ENCODE measurements around the gene OCA2. TPM values are rescaled to one million over a fixed set of nuclear protein-coding genes. Genes with fewer than 3 reads are reported as not detected.

The OCA2 gene
- polyA plus RNA-seq, 1 donor from 2014 or later, result 0.97 TPM

DNA sequence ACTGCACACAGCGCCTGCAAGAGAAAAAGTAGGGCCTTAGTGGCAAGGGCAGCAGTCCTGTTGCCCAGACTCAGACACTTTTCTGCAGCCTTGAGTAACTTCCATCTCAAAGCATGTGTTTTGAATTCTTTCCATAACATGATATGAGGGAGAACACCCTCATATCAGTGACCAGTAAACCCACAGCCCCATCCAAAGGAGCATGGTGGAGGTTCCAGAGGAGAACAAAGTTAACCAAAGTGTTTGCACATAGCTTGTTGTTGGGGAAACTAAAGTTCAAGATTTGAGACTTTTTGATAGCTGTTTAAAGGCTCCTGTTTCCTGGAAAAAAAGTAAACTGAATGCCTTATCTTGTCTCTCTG lies 74.2 kb downstream of the OCA2 start:
- Histone ChIP-seq H3K4me3 (ENCODE audit: low read length) (no peak overlapping the region), H3K9ac (ENCODE audit: low read length) (no peak overlapping the region), H2AFZ (ENCODE audit: low read depth, low read length) (no peak overlapping the region), H3K36me3 (ENCODE audit: insufficient read depth, low read length) (no peaks in the 10 kb centered on the region), H3K4me2 (ENCODE audit: low read length) (no peak overlapping the region), H3K79me2 (replicated peaks; ENCODE audit: insufficient read depth, low read length) (no peaks in the 10 kb centered on the region), H3K27me3 (ENCODE audit: insufficient read depth, low read depth, low read length) (no peaks in the 10 kb centered on the region), H3K9me2 (ENCODE audit: insufficient read depth, low read length) (no peaks in the 10 kb centered on the region), H3K9me3 (ENCODE audit: low read length) (no peaks in the 10 kb centered on the region), H4K20me1 (ENCODE audit: insufficient read depth) (no peaks in the 10 kb centered on the region), H3F3A (ENCODE audit: insufficient read depth, low read length, poor library complexity, severe bottlenecking) (no peaks in the 10 kb centered on the region), H3K27ac (ENCODE audit: low read length) (no peak overlapping the region)
- TF ChIP-seq, protein P1, sequence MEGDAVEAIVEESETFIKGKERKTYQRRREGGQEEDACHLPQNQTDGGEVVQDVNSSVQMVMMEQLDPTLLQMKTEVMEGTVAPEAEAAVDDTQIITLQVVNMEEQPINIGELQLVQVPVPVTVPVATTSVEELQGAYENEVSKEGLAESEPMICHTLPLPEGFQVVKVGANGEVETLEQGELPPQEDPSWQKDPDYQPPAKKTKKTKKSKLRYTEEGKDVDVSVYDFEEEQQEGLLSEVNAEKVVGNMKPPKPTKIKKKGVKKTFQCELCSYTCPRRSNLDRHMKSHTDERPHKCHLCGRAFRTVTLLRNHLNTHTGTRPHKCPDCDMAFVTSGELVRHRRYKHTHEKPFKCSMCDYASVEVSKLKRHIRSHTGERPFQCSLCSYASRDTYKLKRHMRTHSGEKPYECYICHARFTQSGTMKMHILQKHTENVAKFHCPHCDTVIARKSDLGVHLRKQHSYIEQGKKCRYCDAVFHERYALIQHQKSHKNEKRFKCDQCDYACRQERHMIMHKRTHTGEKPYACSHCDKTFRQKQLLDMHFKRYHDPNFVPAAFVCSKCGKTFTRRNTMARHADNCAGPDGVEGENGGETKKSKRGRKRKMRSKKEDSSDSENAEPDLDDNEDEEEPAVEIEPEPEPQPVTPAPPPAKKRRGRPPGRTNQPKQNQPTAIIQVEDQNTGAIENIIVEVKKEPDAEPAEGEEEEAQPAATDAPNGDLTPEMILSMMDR (IDR thresholded peaks at IDR 0.05; ENCODE audit: poor library complexity, severe bottlenecking), result no peak
- TF ChIP-seq TAF1 (IDR thresholded peaks at IDR 0.05; ENCODE audit: low read depth), result no peak
- TF ChIP-seq MXI1 (conservative IDR thresholded peaks at IDR 0.05; ENCODE audit: poor library complexity, severe bottlenecking), result no peak
- TF ChIP-seq RAD21 (conservative IDR thresholded peaks at IDR 0.05), result no peak

DNA sequence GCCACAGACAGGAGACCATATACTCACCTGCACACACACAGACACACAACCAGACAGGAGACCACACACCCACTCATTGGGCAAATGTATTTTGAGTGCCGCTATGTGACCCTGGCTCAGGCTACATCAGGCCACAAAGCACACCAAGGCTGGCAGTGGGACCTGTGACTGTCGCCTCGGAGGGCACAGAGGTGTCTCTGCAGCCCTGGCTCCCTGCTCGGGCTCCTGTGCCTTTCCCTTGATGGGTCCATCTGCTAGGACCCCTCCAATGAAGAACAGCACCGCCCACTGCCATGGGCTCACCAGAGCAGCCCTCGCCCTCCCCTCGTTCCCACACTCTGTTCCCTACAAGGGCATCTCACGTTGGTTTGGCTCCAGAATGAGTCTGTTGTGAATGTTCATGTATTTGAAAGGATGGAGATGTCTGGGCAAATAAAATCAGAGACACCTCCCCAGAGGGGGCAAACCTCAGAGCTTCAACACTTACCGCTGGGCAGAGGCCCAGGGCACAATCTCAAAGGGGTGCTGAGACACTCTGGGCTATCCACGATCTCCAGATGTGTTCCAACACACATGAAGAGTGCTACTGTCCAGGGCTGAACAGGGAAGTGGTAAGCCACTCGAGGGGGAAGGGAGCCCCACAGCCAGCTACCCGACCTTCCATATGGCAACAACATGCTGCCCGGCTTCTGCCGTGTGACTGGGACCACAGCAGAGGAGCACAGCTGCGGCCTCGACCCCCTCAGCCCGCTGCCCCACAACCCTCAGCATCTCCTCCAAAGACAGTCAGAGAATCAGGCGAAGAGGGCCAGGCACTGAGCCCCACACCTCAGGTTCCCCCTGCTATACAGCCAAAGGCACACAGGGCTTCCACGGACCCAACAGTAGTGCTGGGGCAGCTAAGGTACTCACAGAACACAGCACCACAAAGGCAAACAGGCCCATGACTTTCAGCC lies 74.9 kb downstream of the OCA2 start:
- Histone ChIP-seq H3K4me3 (ENCODE audit: low read length) (no peak overlapping the region), H3K36me3 (ENCODE audit: insufficient read depth, low read length) (no peaks in the 10 kb centered on the region), H3K9me2 (ENCODE audit: insufficient read depth, low read length) (no peaks in the 10 kb centered on the region), H3F3A (ENCODE audit: insufficient read depth, low read length, poor library complexity, severe bottlenecking) (no peaks in the 10 kb centered on the region), H3K27ac (ENCODE audit: low read length) (no peak overlapping the region), H3K27me3 (ENCODE audit: insufficient read depth, low read depth, low read length) (no peaks in the 10 kb centered on the region), H3K4me2 (ENCODE audit: low read length) (no peak overlapping the region), H2AFZ (ENCODE audit: low read depth, low read length) (no peak overlapping the region), H4K20me1 (ENCODE audit: insufficient read depth) (no peaks in the 10 kb centered on the region), H3K79me2 (replicated peaks; ENCODE audit: insufficient read depth, low read length) (no peaks in the 10 kb centered on the region), H3K9me3 (ENCODE audit: low read length) (no peaks in the 10 kb centered on the region), H3K9ac (ENCODE audit: low read length) (no peak overlapping the region)
- TF ChIP-seq EZH2 (IDR thresholded peaks at IDR 0.05; ENCODE audit: borderline replicate concordance, insufficient read depth, low read length, poor library complexity, severe bottlenecking) (no peak), SMC3 (conservative IDR thresholded peaks at IDR 0.05; ENCODE audit: poor library complexity) (no peak), EP300 (conservative IDR thresholded peaks at IDR 0.05; ENCODE audit: poor library complexity, severe bottlenecking) (no peak), RAD21 (conservative IDR thresholded peaks at IDR 0.05) (no peak), MXI1 (conservative IDR thresholded peaks at IDR 0.05; ENCODE audit: poor library complexity, severe bottlenecking) (no peak), TAF1 (IDR thresholded peaks at IDR 0.05; ENCODE audit: low read depth) (no peak), POLR2AphosphoS5 (IDR thresholded peaks at IDR 0.05) (no peak)
- TF ChIP-seq, protein P2, sequence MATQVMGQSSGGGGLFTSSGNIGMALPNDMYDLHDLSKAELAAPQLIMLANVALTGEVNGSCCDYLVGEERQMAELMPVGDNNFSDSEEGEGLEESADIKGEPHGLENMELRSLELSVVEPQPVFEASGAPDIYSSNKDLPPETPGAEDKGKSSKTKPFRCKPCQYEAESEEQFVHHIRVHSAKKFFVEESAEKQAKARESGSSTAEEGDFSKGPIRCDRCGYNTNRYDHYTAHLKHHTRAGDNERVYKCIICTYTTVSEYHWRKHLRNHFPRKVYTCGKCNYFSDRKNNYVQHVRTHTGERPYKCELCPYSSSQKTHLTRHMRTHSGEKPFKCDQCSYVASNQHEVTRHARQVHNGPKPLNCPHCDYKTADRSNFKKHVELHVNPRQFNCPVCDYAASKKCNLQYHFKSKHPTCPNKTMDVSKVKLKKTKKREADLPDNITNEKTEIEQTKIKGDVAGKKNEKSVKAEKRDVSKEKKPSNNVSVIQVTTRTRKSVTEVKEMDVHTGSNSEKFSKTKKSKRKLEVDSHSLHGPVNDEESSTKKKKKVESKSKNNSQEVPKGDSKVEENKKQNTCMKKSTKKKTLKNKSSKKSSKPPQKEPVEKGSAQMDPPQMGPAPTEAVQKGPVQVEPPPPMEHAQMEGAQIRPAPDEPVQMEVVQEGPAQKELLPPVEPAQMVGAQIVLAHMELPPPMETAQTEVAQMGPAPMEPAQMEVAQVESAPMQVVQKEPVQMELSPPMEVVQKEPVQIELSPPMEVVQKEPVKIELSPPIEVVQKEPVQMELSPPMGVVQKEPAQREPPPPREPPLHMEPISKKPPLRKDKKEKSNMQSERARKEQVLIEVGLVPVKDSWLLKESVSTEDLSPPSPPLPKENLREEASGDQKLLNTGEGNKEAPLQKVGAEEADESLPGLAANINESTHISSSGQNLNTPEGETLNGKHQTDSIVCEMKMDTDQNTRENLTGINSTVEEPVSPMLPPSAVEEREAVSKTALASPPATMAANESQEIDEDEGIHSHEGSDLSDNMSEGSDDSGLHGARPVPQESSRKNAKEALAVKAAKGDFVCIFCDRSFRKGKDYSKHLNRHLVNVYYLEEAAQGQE (IDR thresholded peaks at IDR 0.05; ENCODE audit: borderline replicate concordance), result no peak
- TF ChIP-seq, protein P1 (IDR thresholded peaks at IDR 0.05; ENCODE audit: poor library complexity, severe bottlenecking), result no peak

Data from neural cell (in vitro differentiated cells).